Sigmoid colon (tissue), 4 donors: Measurements from ENCODE around the gene ANXA8.
"Not testable (repeated sequence)": the region's sequence is repeated elsewhere in the genome, so short reads cannot be mapped to it uniquely, and the experiment has no call there.

Experiments used
- CTCF ChIP-seq, 4 experiments: fragments of 450-650 bp in 3 of 4; fragments of 200-600 bp in 1 of 4; IDR thresholded peaks; one replicate each; pipeline ENCODE4 v1.5.1; 2016 to 2019; ENCODE audit warnings: antibody characterized with exemption in 4 of 4, mild to moderate bottlenecking in 3 of 4, moderate library complexity in 2 of 4
- EP300 ChIP-seq, 4 donors: sonication (generic); formaldehyde crosslinking; IDR thresholded peaks; one replicate each; pipeline ENCODE4 v1.6.1; 2017; ENCODE audit warnings: antibody characterized with exemption in 4 of 4
- POLR2A ChIP-seq, 2 donors: fragments of 450-650 bp; IDR thresholded peaks; one replicate each; pipeline ENCODE4 v1.6.1; 2016; ENCODE audit warnings: antibody characterized with exemption in 2 of 2, mild to moderate bottlenecking in 2 of 2, moderate library complexity in 2 of 2
- POLR2AphosphoS5 ChIP-seq, 4 donors: sonication (generic); formaldehyde crosslinking; IDR thresholded peaks; one replicate each; pipeline ENCODE4 v1.6.1; 2017; ENCODE audit warnings: antibody characterized with exemption in 4 of 4

- TF ChIP-seq EP300, CTCF, POLR2A, POLR2AphosphoS5 (IDR thresholded peaks at IDR 0.05): not testable (repeated sequence)
Measured at GRCh38 chr10:47465216-47465917, 18.5 kb downstream of the ANXA8 start.
